Stimulated activated CD4-positive, alpha-beta T cell treated with anti-CD3 and anti-CD28 coated beads, Interleukin-4, amount 100 ng/mL, for 24 hours (primary cell): ENCODE results near the gene SBF1.
"Not testable (repeated sequence)": the region's sequence is repeated elsewhere in the genome, so short reads cannot be mapped to it uniquely, and the experiment has no call there.

ENCODE experiments used
- DNase-seq: peaks from one replicate; pipeline ENCODE4 v3.0.0-alpha.2; 2020

SBF1 gene

GRCh38 chr22:50443801-50444625, 30.8 kb downstream of the SBF1 start:
- no peak for DNase-seq

- DNase-seq: no peak
These were observed 31.6 kb downstream of the SBF1 start for GRCh38 chr22:50443197-50443596.

- DNase-seq: no peak
These were observed 33.3 kb downstream of the SBF1 start for GRCh38 chr22:50441428-50441993.

- no peak for DNase-seq
These were observed 34.1 kb downstream of the SBF1 start for GRCh38 chr22:50440544-50441249.

- DNase-seq: no peak
These were observed 34.9 kb downstream of the SBF1 start for GRCh38 chr22:50439871-50440331.

GRCh38 chr22:50439314-50439870, 35.4 kb downstream of the SBF1 start:
- DNase-seq: no peak

GRCh38 chr22:50438305-50439275, 36.2 kb downstream of the SBF1 start:
- no peak for DNase-seq

GRCh38 chr22:50437511-50438304, 37.1 kb downstream of the SBF1 start:
- no peak for DNase-seq

GRCh38 chr22:50436841-50437341, 37.9 kb downstream of the SBF1 start:
- no peak for DNase-seq

GRCh38 chr22:50436015-50436830, 38.6 kb downstream of the SBF1 start:
- no peak for DNase-seq

- no peak for DNase-seq
These were observed 39.4 kb downstream of the SBF1 start for GRCh38 chr22:50435291-50436014.

GRCh38 chr22:50434849-50435248, 40.0 kb downstream of the SBF1 start:
- DNase-seq: peak; percentile 3

GRCh38 chr22:50432877-50433510, 41.8 kb downstream of the SBF1 start:
- not testable (repeated sequence) for DNase-seq

GRCh38 chr22:50432131-50432876, 42.5 kb downstream of the SBF1 start:
- no peak for DNase-seq

GRCh38 chr22:50425179-50425916, 49.5 kb downstream of the SBF1 start:
- no peak for DNase-seq

GRCh38 chr22:50423956-50424355, 50.9 kb downstream of the SBF1 start:
- no peak for DNase-seq
